HG03460 (cell line): ENCODE measurements around the gene DNAJC8.
A peak's percentile ranks its signal among the peaks of the same experiment; 100 is the strongest.

ENCODE experiments used
- ATAC-seq: cut with Tn5 transposase; IDR thresholded peaks from one replicate; pipeline ENCODE4 v1.9.1; 2021; ENCODE audit not compliant: unreplicated experiment

The DNAJC8 gene

GRCh38 chr1:28173980-28174297, 58.9 kb downstream of the DNAJC8 start:
- ATAC-seq, result no peak

- no peak for ATAC-seq
Observed at GRCh38 chr1:28173151-28173979, 59.5 kb downstream of the DNAJC8 start.

GRCh38 chr1:28172713-28173150, 60.1 kb downstream of the DNAJC8 start:
- peak; percentile 55 for ATAC-seq

- ATAC-seq, result no peak
Observed at GRCh38 chr1:28171246-28171645, 61.6 kb downstream of the DNAJC8 start.

GRCh38 chr1:28170001-28170596, 62.7 kb downstream of the DNAJC8 start:
- ATAC-seq, result no peak

- no peak for ATAC-seq
Observed at GRCh38 chr1:28163496-28164161, 69.2 kb downstream of the DNAJC8 start.

GRCh38 chr1:28162151-28162550, 70.7 kb downstream of the DNAJC8 start:
- ATAC-seq, result no peak

GRCh38 chr1:28161751-28162150, 71.1 kb downstream of the DNAJC8 start:
- no peak for ATAC-seq

GRCh38 chr1:28160782-28161266, 72.0 kb downstream of the DNAJC8 start:
- no peak for ATAC-seq

GRCh38 chr1:28159680-28160079, 73.1 kb downstream of the DNAJC8 start:
- no peak for ATAC-seq

- no peak for ATAC-seq
Observed at GRCh38 chr1:28159243-28159642, 73.6 kb downstream of the DNAJC8 start.

- no peak for ATAC-seq
Observed at GRCh38 chr1:28157894-28158293, 74.9 kb downstream of the DNAJC8 start.

GRCh38 chr1:28156821-28157220, 76.0 kb downstream of the DNAJC8 start:
- ATAC-seq, result no peak

- ATAC-seq, result no peak
Observed at GRCh38 chr1:28155628-28156027, 77.2 kb downstream of the DNAJC8 start.

GRCh38 chr1:28154078-28154594, 78.7 kb downstream of the DNAJC8 start:
- ATAC-seq, result no peak
